Activated CD4-positive, alpha-beta T cell treated with anti-CD3 and anti-CD28 coated beads for 48 hours (primary cell): ENCODE measurements around the gene SFXN2.
"Not testable (repeated sequence)": the region's sequence is repeated elsewhere in the genome, so short reads cannot be mapped to it uniquely, and the experiment has no call there.

Experiments
- DNase-seq: peaks from one replicate; pipeline ENCODE4 v3.0.0-alpha.2; 2020

Gene SFXN2

GRCh38 chr10:102758240-102758932 is 44.0 kb downstream of the SFXN2 start:
- no peak for DNase-seq

GRCh38 chr10:102758933-102759262 is 44.5 kb downstream of the SFXN2 start:
- not testable (repeated sequence) for DNase-seq

- no peak for DNase-seq
Observed at GRCh38 chr10:102759497-102760210, 45.2 kb downstream of the SFXN2 start.

GRCh38 chr10:102761981-102762380 is 47.5 kb downstream of the SFXN2 start:
- DNase-seq = no peak

GRCh38 chr10:102762401-102763015 is 48.1 kb downstream of the SFXN2 start:
- no peak for DNase-seq

DNA sequence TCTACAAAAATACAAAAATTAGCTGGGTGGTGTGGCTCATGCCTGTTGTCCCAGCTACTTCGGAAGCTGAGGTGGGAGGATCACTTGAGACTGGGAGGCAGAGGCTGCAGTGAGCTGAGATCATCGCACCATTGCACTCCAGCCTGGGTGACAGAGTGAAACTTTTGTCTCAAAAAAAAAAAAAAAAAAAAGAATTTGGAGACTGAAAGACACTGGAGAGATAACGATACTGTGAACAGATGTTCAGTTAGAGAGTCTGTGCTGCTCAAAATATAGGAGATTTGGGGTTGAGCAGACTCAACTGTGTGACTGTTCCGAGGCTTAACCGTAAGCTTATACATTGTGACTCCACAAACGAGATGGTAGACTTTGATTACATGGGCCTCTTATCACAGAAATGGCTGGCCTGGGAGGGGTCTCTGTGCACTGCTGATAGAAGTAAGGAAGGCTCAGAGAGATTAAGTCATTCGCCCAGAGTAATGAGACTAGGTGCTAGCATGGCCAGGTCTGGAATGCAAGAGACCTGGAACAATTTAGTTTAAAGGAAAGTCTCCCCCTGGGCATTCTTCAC is 48.7 kb downstream of the SFXN2 start:
- no peak for DNase-seq

DNA sequence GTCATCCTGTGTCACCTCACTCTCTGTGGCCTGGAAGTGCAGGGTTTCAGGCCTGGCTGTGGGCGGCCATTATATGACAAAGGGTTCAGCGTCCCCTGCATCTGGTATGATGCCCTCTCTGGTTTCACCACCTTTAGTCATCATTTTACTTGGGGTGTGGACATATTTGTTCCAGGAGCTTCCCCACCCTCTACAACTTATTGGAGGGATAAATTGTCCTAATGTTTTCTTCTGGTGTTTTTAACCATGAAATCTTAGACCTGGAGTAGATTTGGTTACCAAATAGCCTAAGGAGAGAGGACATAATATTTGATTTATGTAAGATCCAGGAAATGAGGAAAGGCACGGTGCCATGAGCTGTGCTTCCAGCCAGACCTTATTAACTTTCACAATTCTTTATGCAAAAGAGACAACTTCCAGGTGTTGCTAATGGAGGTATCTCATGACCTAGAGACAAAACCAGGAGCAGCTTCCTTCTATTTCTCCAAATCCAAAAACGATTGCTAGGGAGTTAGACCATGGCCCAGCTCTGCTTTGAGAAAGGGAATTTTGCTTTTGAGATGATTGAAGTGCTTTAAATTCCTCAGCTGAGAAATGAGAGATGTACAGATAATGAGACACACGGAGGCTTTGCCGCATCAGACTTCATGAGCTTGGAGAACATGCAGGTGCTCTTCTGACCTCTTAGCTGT is 50.2 kb downstream of the SFXN2 start:
- DNase-seq = peak; percentile 37

DNA sequence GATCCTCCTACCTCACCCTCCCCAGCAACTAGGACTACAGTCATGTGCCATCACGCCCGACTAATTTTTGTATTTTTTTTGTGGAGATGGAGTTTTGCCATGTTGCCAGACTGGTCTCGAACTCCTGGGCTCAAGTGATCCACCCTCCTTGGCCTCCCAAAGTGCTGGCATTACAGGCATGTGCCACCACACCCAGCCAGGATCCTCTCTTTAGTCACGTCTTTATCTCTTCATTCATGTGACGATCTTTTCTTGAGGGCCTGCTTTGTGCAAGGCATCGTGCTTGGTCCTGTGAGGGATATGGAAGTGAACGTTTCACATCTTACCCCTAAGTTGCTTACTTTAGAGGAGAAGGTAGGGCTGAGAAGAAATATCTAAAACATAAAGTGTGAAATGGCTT is 50.9 kb downstream of the SFXN2 start:
- no peak for DNase-seq

GRCh38 chr10:102767428-102768160 is 53.2 kb downstream of the SFXN2 start:
- no peak for DNase-seq

DNA sequence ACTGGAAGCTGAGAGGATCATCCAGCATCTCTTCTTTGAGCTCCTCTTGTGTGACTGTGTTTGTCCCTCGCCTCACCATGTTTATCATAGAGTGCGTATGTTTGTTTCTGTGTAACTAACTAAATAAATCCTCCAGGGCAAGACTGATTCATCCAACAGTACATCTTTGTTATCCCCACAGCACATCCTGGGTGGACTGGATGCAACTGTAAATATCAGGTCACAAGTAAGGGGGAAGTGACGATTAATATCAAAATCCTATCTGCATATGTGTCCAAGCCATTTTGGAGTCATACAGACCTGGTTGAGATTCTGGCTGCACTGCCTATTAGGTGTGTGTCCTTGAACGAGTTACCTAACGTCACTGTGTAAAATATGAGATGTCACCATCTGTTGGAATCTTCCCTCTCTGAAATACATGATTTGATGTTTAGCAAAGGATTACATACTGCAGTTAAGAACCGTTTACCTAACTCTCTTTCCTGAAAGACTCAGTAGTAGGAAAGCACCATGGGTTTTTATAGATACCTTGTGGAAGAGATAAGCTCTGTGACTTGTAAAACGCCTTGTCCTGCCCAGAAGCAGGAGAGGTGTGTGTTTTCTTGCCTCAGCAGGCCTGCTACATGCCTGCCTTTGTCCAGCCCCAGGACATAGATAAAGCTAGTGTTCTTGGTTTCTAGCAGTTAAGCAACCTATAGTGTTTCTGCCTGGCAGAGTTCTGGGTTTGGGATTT is 55.1 kb downstream of the SFXN2 start:
- no peak for DNase-seq

DNA sequence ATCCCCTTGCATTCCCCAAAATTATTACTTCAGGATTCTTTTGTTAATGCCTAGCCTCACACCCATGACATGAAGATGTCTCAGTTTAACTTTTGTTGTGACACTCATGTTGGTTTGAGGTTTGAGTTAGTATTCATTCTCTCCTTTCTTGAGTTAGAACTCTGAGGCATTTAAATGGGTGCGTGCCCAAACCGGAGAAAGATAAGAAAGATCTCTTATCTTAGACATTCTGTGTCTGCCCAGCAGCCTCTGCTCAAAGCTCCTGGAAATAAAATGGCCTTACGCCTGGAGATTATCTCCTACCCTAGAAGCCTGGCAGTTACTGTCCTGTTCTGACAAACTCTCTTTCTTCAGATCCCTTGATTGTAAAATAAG is 55.7 kb downstream of the SFXN2 start:
- DNase-seq = no peak

DNA sequence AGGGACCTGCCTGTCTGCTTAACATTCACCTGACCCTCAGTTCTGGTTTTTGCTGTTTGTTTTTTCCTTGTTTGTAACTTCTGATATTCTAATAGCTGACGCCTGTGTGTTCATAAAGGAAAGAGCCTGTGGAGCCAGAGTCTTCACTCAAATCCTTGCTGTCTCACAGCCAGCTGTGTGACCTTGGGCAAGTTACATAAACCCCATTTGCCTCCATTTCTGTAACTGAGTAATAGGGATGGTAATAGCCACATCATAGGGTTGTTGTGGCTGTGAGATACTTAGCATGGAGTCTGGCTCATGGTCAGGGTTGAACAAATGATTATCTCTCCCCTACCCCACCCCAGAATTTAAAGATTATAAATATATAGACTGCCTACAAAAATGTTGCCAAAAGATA is 56.4 kb downstream of the SFXN2 start:
- no peak for DNase-seq

DNA sequence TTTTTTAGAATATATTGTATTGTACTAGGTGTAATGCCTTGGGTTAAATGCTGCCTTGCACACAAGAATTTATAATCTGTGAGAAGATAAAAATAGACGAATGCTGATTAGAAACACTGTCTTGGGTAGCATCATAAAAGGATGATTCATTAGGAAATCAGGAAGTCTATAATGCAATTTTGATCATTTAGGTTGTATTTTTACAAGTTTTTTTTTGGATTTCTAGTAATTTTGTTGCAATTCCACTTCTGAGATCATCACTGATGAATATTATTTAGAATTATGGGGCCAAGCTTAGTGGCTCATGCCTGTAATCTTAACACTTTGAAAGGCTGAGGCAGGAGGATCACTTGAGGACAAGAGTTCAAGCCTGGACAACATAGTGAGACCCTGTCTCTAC is 58.9 kb downstream of the SFXN2 start:
- DNase-seq = no peak

DNA sequence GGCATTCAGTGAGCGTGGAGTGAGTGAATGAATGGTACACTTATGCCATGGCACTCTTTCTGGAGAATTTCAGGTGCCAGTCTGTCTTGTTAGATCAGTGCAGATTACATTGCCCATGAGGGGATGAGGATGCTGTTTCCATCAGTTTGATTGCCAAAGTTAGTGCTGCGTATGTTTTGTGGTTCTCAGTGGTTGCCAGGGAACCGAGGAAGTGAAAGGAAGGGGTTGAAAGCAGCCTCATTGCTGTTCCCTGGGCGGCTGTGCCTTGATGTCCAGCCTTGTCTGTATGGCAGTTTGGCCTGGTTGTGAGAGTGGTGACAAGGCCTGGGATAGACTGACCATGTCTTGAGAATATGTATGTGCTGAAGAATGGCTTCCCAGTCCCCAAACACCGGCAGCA is 59.5 kb downstream of the SFXN2 start:
- DNase-seq = peak; percentile 11

DNA sequence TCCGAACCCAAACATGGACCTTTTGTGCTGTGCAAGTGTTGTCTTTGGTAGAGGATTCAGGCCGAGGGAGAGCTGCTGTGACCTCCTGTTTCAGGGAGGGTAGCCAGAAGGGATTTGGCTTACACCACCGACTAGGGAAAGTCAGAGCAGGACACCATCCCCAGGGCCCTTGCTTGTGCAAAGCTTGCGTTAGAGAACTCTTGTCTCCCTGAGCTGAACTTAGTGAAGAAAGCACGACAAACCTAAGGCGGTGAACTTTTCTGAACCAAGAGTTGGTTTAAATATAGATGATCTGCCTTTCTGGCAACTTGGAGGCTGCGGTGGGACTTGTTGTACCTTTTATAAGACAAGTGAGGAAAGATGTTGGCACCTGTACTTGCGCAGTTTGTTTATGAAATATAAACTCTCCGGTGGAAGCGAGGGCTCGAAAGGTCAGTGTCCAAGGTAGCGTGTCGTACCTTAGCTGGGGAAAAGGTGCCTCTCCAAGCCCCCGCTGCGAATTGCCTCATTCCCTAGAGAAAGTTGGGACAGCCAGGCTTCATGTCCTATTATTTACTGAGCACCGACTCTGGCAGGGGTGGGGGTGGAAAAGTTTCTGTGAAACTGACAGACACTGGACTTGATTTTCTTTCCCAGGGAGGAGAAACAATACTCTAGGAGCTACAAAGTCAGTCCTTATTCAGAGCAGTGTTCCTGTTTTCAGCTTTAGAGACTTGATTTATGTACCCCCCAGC is 60.9 kb downstream of the SFXN2 start:
- no peak for DNase-seq

GRCh38 chr10:102775935-102776669 is 61.7 kb downstream of the SFXN2 start:
- peak; percentile 31 for DNase-seq

DNA sequence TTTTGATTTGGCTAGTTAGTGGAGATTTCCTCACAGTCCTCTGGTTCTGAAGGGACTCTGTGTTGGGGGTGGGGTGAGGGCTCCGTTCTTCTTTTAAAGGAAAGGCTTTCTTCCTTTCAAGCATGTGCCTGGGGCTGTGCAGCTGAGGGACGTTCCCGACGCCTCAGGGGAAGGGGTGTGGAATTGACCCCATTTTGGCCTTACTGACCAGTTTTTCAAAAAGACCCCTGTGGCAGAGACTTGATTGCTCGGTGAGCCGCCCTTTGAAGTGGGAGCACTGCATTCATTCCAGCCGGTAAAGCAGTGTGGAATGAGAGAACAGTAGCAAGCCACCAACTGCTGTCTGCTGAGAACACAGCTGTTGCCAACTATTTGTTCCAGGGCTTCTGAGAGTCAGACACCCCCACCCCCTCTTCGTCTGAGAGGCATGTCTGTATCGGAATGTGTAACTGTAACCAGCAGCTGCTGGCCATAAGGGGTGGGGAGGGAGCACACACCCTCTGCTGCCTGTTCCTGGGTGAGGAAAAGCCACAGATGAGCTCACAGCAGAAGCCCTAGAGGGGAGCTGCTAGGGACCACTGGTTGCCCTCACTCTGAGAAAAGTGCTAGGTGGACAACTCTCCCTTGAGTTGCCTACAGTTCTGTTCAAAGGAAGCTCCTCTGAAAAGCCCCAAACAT is 62.5 kb downstream of the SFXN2 start:
- DNase-seq = peak; percentile 36

DNA sequence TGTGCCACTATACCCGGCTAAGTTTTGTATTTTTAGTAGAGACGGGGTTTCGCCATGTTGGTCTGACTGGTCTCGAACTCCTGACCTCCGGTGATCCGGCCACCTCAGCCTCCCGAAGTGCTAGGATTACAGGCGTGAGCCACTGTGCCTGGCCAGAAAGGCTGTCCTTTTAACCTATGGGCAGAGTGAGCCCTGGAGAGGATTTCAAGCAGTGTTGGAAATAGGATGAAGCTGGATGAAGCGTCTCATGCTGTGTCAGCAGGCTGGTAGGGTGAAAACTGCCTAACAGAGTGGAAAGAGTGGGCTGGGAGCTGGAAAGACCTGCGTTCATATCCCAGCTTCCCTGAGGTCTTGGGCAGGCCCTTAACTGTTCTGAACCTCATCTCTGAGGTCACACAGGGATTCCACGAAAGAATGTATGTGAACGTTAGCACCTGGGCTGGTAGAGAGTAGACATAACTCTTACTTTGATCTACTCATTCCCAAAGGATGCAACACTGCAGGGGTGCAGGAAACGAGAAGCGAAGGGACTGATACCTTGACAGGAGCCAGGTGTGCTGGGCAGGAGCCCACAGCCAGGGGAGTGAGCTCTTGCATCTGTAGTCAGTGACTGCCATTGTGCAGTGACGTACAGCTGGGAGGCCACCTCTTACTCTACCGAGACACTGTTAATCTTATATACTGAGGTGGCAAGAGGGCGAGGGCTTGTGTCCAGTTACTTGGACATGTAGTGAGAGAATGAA is 63.4 kb downstream of the SFXN2 start:
- no peak for DNase-seq

DNA sequence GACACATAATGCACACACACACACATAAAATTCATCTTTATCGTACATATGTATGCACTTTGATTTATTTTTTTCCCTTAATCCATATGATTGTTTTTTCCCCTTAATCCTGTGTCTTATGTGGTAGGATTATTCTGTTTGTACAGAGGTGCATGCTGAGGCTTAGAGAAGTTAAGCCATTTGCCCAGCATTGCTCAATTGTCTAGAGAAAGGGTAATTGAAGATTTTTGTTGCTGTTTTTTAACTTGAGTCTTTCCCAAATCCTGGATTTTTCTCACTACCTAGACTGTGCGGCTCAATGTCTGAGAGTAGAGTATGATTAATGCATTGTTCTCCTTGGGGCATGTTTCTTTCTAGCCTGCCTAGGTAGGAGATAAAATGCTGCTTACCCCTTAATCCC is 64.3 kb downstream of the SFXN2 start:
- DNase-seq = no peak
